ENCODE results near the gene LAMA1.

Gene LAMA1

DNA sequence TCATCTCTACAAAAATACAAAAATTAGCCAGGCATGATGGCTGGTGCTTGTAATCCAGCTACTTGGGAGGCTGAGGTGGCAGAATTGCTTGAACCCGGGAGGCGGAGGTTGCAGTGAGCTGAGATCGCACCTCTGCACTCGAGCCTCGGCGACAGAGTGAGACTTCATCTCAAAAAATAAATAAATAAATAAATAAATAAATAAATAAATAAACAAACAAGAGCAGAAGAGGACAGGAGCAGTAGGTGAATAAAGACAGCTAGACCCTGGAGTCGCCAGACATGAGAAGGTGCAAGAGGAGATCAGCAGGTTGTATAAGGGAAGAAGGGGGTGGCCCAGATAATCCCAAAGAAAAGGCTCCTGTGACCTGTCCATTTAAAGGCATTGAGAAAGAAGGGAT lies 12.3 kb downstream of the LAMA1 start:
- no peak for DNase-seq (ENCODE audit: low spot score)

DNA sequence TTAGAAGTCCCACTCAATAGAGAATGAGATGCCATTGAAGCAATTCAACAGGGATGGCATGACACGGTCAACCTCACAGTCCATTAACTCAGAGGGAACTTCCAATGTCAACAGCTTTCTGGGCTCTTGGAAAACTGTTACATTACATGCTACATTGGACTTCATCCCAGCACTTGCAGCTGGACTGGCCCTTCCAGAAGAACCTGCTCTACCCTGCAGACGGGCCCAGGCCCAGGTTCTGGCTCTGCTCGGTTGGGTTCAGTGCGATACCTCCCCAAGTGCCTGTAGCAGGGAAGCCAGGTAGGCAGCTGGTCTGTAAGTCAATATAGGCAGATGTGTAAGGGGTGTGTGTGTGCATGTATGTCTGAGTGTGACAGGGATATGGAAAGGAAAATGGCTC lies 12.9 kb downstream of the LAMA1 start:
- no peak for DNase-seq (ENCODE audit: low spot score)

DNA sequence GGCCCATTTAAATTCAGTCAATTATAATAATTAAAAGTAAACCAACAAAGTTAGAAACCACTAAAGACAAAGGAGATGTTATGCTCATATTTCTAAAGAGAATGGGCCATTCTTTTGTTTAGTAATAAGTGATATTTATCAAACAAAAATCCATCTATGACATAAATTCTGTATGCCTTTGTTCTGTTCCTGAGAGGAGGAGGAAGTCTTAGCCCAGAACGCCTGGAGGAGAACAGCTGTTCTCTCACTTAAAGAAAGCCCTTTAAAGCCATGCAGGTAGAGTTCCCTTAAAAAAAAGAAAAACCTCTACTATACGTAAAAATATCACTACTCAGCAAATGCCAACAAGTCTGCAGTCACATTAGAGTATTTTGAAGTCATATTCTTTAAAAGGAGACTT lies 15.5 kb downstream of the LAMA1 start:
- DNase-seq (ENCODE audit: low spot score) = no peak

DNA sequence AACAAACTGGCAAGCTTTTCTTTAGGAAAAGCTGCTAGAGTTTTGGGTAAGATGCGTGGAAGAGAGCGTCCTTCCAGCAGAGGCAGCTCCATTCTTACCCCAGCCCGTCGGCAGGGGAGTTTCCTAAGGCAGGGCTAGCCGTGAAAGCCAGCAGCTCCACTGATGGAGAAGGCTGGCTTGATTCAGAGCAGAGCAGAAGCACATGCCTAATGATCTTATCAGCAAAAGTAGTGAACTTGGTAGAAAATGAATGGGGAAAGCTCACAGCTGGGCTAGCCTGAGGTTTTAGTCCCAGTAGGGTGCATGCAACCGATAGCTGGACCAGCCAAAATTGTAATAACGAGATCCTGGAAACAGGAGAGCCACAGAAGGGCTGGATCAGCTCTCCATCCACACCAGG lies 20.8 kb downstream of the LAMA1 start:
- no peak for DNase-seq (ENCODE audit: low spot score)

DNA sequence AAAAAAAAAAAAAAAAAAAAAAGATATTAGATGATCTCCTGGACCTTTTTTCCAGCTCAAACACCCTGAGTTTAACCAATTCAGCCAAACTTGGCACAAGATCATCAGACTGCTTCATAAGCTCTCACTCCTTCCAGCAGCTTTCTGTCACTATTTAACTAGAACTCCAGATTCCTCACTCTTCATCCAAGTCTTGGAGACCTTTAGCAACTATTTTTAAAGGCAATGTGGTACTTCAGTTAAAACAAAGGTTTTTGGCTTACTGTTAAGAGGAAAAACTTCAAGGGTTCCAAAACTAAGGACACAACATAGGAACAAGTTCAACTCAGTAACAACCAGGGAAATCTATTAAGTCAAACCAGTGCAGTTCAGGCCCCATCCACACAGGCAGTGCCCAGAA lies 23.2 kb downstream of the LAMA1 start:
- no peak for DNase-seq (ENCODE audit: low spot score)

- DNase-seq (ENCODE audit: low spot score) = no peak
Measured at GRCh38 chr18:7090771-7091170, 26.8 kb downstream of the LAMA1 start.

- no peak for DNase-seq (ENCODE audit: low spot score)
Measured at GRCh38 chr18:7089369-7089768, 28.2 kb downstream of the LAMA1 start.

- no peak for DNase-seq (ENCODE audit: low spot score)
Measured at GRCh38 chr18:7084080-7085065, 33.2 kb downstream of the LAMA1 start.

DNA sequence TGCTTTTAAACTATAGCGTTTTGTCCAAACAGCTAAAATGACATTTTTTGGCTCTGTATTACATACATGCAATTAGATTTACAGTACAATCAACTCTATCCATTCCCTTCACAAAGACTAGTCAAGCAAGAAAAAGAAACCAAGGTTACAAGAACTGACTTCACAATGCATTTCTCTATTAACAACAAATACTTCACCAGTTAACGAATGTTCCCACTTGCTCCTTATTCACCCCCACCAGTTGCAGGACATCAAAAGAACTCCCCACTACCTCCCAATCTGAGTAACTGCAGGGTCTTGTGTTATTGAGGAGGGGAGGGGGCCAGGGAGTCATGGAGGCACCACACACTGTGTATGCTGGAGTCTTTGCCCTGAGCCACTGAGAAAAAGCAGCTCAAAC lies 34.9 kb downstream of the LAMA1 start:
- DNase-seq (ENCODE audit: low spot score) = no peak

DNA sequence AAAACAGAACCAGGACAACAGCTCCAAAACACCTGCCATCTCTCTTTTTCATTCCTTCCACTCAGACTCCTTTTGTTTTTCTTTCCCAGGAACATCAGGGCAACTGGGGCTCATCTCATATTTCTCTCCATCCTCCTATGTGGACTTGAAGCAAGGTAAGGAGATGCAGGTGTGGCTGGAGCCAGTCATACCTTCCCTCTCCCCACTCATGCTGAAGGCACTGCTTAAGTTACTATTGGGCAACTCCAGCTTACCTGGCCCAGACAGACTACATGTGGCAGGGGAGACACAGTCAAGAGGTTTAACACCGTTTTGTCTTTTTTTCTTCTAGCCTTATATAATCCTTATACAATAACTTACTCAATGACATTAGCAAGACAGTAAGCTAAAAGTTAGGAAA lies 38.4 kb downstream of the LAMA1 start:
- no peak for DNase-seq (ENCODE audit: low spot score)

GRCh38 chr18:7072593-7072992 lies 45.0 kb downstream of the LAMA1 start:
- no peak for DNase-seq (ENCODE audit: low spot score)

DNA sequence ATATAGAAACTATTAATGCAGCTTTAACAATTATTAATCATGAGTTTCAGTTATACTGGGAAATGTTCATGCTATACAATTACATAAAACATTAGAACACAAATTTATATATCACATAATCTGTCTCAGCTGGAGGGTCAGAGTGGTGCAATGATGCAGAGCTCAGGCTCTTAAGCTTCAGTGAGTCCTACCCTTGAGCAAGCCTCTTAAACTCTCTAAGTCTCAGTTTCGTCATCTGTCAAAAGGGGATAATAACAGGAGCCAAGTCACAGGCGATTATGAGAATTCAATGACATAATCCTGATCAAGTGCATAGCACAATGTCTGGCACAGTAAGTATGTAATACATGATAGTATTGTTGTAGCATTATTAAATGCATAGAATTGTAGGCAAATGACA lies 46.0 kb downstream of the LAMA1 start:
- DNase-seq (ENCODE audit: low spot score) = no peak

DNA sequence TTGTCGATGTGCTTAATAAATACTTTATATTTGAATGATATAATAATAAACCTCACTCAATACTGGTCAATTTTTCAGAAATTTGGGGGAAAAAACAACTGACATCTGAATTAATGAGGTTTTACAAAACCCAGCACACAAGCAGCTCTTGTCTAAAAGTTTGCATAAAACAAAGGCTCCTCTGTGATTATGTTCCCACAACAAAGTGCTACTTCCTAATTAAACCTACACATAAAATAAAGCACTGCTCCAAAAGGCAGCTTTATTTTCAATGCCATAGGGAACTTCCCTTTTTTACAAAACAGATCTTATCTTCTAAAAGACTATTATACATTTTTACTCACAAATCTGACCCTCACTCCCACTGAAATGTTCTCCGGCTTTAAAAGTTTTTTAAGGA lies 47.1 kb downstream of the LAMA1 start:
- DNase-seq (ENCODE audit: low spot score) = no peak

DNA sequence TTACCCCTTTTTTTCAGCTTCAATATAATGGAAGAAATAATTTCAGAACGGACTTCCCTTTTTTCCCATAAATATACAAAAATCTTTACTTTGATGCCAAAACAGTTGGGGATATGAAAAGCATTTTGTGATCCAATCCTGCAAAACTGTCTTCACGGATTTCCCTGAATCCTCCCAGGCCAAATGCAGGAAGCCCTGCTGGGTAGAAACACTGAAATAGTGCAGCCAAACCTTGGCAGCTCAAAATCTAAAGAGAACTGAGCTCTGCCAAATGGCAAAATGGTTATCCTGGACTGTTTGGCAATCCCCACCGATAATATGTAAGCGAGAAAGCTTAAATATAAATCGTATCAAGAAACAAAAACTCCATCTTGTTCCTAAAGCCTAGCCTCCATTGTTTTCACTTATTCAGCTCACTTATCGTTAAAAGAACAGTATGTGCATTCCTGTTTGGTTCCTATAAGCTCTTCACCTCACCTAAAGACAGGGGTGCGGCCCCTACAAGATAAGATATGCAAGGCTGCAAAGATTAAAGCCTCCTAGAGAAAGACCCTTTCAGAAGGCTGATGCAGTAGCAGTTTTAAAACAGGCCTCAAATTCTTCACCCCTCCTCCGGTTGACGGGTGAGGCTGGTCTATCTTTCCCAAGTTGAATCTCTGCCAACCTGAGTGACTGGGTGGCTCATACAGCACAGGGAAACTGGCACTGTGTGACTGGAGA lies 48.6 kb downstream of the LAMA1 start:
- DNase-seq (ENCODE audit: low spot score) = no peak

GRCh38 chr18:7066965-7067555 lies 50.5 kb downstream of the LAMA1 start:
- DNase-seq (ENCODE audit: low spot score) = no peak

- DNase-seq (ENCODE audit: low spot score) = no peak
Measured at GRCh38 chr18:7065736-7066135, 51.9 kb downstream of the LAMA1 start.

DNA sequence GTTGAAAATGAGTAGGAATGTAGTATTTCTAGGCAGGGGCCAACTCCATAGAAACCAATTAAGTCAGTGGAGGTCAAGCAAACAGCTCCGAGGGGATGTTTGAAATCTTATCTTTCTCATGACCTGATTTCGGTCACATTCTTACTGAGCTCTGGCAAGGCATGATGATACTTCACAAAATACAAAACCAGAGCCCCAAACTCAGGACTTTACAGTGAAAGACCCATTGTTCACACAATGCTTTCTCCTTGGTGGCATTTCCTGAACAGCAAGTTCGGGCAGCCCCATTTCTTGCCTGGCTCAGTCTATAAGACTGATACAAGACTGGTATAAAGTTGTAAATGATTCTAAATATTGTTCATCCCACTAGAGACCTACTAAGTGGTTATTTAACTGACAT lies 53.3 kb downstream of the LAMA1 start:
- DNase-seq (ENCODE audit: low spot score) = no peak

DNA sequence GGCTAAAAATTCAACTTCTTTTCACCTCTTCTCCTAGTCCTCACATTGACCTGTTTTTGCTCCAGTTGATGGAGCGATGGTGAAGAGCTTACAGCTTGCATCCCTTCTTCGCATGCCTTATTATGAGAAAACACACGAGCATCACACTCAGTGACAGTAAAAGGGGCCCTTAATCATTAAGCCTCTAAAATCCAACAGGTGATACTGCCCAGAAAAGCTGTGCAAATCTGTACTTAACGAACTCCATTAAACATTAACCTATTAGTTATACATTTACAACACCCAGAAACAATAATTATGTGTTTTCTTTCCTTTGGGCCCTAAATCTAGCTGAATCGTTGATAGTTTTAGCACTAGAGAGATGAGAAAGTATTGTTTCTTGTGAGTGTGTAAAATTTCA lies 54.8 kb downstream of the LAMA1 start:
- no peak for DNase-seq (ENCODE audit: low spot score)

- DNase-seq (ENCODE audit: low spot score) = no peak
Measured at GRCh38 chr18:7062236-7062635, 55.4 kb downstream of the LAMA1 start.

GRCh38 chr18:7059276-7059675 lies 58.3 kb downstream of the LAMA1 start:
- DNase-seq (ENCODE audit: low spot score) = no peak

- no peak for DNase-seq (ENCODE audit: low spot score)
Measured at GRCh38 chr18:7056026-7056425, 61.6 kb downstream of the LAMA1 start.

DNA sequence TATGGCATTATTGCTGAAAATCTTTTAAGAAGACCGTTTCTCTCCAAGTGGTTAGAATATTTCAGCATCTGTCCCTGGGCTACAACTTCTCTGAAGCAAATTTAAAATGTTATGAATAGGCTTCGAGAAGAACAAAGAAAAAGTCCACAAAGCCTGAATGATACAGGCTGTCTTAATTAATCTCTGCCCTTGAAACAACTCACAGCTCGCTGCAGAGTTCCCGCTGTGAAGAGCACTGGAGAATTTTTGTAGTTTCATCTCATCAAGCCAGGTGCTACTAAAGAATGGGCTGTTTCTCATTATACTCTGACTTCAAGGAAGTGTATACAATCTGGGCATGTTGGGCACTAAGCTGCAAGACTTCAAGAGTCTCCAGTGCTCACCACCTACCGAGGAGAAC lies 67.6 kb downstream of the LAMA1 start:
- no peak for DNase-seq (ENCODE audit: low spot score)

DNA sequence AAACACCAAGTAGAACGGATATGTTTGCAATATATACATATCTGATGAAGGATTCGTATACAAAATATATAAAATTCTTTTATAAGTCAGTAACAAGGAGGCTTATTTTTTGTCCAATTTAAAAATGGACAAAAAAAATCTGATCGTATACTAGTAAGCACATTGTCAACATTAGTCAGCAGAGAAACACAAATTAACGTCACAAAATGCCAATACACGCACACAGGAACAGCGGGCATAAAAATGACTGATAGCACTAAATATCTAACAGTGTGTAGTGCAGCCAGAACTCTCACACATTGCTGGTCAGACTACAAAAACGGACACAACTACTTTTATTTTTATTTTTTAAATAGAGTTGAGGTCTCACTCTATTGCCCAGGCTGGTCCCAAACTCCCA lies 69.5 kb downstream of the LAMA1 start:
- DNase-seq (ENCODE audit: low spot score) = peak; percentile 55
